ENCODE measurements around the gene DGKI. TPM values are rescaled to one million over a fixed set of nuclear protein-coding genes. Genes with fewer than 3 reads are reported as not detected.
A peak's percentile ranks its signal among the peaks of the same experiment; 100 is the strongest.

The DGKI gene
- total RNA-seq, 1 experiment from 2014 or later: 4.0 TPM

GRCh38 chr7:137354961-137355360 lies 491.8 kb downstream of the DGKI start:
- DNase-seq (ENCODE audit: low read depth): no peak

GRCh38 chr7:137354396-137354795 lies 492.4 kb downstream of the DGKI start:
- DNase-seq (ENCODE audit: low read depth): peak; percentile 35

GRCh38 chr7:137351941-137352340 lies 494.8 kb downstream of the DGKI start:
- no peak for DNase-seq (ENCODE audit: low read depth)

GRCh38 chr7:137345799-137346449 lies 500.9 kb downstream of the DGKI start:
- DNase-seq (ENCODE audit: low read depth): peak; percentile 19

GRCh38 chr7:137343281-137343841 lies 503.4 kb downstream of the DGKI start, which contains the start of gene PTN:
Gene PTN (minus strand): TSS chr7:137343733. CDS start chr7:137254973, 88,760 bp downstream.
- DNase-seq (ENCODE audit: low read depth): peak; percentile 79

- no peak for DNase-seq (ENCODE audit: low read depth)
These were observed 503.9 kb downstream of the DGKI start for GRCh38 chr7:137342828-137343261.

GRCh38 chr7:137342265-137342664 lies 504.5 kb downstream of the DGKI start:
- DNase-seq (ENCODE audit: low read depth): peak; percentile 10

- DNase-seq (ENCODE audit: low read depth): no peak
These were observed 508.9 kb downstream of the DGKI start for GRCh38 chr7:137337902-137338301.

- DNase-seq (ENCODE audit: low read depth): no peak
These were observed 511.0 kb downstream of the DGKI start for GRCh38 chr7:137335814-137336213.

- DNase-seq (ENCODE audit: low read depth): no peak
These were observed 515.4 kb downstream of the DGKI start for GRCh38 chr7:137331378-137331777.

Other genes starting within 250 kb of the DGKI start
- gene CREB3L2, start 155.1 kb upstream of the DGKI start, total RNA-seq (2014; rRNA removed; shearing (Covaris generic)): 21.2 and 23.8 TPM in 2 replicates
- not detected in 2 replicates for gene AKR1D1, start 229.5 kb upstream of the DGKI start, total RNA-seq (2014; rRNA removed; shearing (Covaris generic))

All from RPMI7951 (cell line).